Measurements from ENCODE around the gene RGMB.

Gene RGMB

DNA sequence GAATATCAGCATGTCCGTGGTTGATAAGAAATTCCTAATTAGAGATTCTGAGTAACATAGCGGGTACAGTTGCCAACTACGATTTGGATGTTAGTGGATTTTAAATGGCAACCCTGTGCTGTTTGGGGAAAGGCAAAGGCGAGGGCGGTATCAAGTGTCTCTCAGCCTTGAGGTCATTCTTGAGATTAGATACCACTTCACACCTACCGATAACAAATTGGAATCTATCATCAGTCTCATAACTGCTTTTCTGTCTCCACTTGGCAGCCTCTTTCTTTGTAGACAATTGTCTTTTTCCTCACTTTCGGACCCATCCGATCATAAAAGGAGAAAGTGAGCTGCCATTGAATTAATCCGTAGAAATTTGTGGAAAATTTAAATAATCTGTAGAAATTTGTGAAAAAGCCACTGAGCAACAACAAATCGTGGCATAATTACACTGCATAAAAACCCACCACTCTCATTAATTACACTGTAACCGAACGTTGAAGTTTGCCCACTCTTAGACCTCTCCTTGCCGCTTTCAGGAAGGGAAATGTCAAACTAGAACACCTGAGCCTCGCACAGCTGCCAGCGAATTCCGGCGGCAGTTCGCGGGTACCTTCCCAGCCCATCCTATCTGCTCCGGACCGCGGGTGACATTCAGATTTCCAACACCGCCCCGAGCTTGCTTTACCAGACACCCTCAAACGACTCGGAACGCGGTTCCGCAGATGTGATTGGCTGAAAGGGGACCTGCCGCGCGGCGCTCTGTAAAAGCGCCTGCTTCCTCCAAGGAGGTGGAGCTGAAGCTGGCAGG is 849 bp upstream of the RGMB start:
- TF ChIP-seq, protein P1, sequence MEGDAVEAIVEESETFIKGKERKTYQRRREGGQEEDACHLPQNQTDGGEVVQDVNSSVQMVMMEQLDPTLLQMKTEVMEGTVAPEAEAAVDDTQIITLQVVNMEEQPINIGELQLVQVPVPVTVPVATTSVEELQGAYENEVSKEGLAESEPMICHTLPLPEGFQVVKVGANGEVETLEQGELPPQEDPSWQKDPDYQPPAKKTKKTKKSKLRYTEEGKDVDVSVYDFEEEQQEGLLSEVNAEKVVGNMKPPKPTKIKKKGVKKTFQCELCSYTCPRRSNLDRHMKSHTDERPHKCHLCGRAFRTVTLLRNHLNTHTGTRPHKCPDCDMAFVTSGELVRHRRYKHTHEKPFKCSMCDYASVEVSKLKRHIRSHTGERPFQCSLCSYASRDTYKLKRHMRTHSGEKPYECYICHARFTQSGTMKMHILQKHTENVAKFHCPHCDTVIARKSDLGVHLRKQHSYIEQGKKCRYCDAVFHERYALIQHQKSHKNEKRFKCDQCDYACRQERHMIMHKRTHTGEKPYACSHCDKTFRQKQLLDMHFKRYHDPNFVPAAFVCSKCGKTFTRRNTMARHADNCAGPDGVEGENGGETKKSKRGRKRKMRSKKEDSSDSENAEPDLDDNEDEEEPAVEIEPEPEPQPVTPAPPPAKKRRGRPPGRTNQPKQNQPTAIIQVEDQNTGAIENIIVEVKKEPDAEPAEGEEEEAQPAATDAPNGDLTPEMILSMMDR (IDR thresholded peaks at IDR 0.05; ENCODE audit: control insufficient read depth, insufficient read depth, low read depth, low read length, missing control alignments): no peak
- no peak for DNase-seq (ENCODE audit: low read depth)
- H3K4me3 ChIP-seq (ENCODE audit: control insufficient read depth, low read depth, low read length): peak overlapping the region; percentile 97

DNA sequence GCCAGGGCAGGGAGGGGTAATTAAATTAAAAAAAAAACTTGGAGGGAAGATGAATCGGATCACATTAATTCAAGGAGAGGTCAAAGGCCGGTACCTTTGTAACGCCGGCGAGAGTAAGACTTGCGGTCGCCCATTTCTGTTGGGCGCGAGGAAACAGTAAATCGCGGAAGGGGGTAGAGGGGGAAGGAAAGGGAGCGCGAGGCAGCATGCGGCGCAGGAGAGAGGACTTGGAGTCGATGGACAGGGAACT is 324 bp upstream of the RGMB start:
- H3K4me3 ChIP-seq (ENCODE audit: control insufficient read depth, low read depth, low read length): peak overlapping the region; percentile 97
- TF ChIP-seq, protein P1 (IDR thresholded peaks at IDR 0.05; ENCODE audit: control insufficient read depth, insufficient read depth, low read depth, low read length, missing control alignments): no peak
- DNase-seq (ENCODE audit: low read depth): no peak

DNA sequence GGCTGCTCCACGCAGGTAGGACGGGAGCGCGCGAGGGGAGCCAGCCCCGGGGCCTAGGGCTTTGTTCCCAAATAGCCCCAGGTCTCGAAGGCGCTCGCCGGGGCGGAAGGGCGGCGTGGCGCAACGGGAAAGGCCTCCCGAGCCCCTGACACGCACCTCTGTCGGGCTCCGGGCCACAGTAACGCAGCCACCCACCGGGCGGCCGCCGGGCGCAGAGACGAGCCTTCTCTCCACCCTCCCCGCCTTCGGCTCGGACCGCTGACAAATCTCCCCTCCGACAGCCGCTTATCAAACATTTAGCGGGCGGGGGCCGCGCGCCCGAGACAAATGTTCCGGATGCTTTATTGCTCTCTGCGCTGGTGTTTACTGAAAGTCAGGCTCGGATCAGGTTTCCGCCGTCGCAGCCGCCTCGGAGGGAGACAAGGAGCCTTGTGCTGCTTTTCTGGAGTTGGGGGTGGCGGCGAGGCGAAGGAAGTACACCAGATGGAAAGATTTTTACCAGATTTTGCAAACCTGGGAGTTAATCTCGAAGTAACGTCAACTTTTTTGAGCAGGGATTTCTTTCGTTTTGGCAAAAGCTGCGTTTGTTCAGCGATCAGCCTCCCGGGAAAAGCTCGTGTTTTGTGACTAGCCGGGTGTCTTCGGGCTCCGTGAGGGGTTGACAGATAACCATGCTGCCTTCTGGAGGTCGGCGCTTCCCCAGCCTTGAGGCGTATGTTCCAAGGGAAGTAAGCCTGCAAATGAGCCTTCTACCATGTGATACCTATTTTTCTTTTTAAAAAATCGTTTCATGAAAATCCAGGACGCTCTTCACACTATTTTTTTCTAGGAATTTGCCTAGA is 950 bp downstream of the RGMB start:
- no peak for DNase-seq (ENCODE audit: low read depth)
- TF ChIP-seq, protein P1 (IDR thresholded peaks at IDR 0.05; ENCODE audit: control insufficient read depth, insufficient read depth, low read depth, low read length, missing control alignments): no peak

DNA sequence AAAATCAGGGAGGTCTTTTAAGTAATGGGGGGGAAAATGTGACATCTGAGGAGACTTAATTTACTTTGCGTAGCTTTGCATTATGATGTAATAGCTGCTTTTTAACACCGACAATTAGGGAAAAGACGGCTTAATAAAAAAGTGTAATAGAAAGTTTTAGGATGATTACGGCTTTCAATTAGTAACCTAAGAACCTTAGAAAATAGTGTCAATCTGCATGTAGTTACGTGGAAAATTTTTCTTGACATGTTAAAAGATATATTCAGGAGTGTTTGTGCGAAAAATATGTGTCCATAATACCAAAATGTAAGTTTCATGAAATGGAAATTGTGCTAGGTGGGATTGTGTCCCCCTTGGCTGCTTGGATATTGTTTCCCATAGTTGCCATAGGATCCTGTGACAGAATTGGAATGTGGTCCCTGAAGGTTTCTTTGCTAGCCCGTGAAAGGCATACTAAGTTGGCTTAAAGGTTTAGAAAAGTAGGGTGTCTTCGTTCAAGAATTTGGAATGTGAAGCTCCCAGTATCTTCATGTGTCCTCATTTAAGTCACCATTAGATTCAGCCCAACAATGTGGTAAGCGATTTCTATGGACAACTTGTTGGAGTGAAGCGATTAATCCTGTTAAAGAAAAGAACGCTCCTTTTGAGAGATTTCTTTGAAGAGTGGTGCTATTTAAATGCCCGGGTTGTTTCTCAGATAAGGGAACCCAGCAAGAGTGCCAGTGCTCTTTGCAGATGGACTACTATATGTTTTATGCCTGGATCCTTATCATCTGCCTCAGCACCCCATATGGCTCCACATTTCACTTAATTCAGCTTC is 2.0 kb downstream of the RGMB start:
- TF ChIP-seq, protein P1 (IDR thresholded peaks at IDR 0.05; ENCODE audit: control insufficient read depth, insufficient read depth, low read depth, low read length, missing control alignments): no peak
- H3K4me3 ChIP-seq (ENCODE audit: control insufficient read depth, low read depth, low read length): peak overlapping the region; percentile 66
- DNase-seq (ENCODE audit: low read depth): no peak

More for the DNA sequence above, 950 bp downstream of the RGMB start:
- H3K4me3 ChIP-seq (ENCODE audit: control insufficient read depth, low read depth, low read length): peak overlapping the region; percentile 66

DNA sequence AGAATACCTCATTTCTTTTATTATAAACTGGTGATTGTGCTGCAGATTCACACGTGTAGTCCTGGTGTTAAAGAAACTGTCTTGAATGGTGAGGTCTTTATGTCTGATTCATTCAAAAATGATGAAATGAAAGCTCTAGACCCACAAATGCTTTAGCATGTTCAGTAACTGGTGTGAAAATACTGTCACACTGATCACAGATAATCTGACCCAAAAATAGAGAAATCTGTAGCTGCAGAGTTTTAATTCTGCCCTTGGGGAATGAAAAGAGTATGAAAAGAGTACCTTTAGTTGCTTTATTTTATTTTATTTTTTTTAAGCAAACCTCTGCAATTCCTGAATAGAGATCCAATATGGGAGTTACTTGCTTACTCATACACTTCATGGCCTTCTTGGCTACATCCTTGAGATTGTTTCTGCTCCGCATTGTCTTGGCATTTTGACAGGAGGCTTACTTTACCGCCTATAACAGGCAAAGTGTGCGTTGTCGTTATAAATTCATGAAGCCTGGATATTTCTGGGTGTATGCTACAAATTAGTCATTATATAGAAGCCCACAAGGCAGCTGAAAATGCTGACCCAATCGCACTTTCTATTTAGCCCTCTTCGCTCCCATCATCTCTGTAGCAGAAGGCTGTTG is 2.7 kb downstream of the RGMB start:
- H3K4me3 ChIP-seq (ENCODE audit: control insufficient read depth, low read depth, low read length): peak overlapping the region; percentile 66
- DNase-seq (ENCODE audit: low read depth): no peak
- TF ChIP-seq, protein P1 (IDR thresholded peaks at IDR 0.05; ENCODE audit: control insufficient read depth, insufficient read depth, low read depth, low read length, missing control alignments): no peak

DNA sequence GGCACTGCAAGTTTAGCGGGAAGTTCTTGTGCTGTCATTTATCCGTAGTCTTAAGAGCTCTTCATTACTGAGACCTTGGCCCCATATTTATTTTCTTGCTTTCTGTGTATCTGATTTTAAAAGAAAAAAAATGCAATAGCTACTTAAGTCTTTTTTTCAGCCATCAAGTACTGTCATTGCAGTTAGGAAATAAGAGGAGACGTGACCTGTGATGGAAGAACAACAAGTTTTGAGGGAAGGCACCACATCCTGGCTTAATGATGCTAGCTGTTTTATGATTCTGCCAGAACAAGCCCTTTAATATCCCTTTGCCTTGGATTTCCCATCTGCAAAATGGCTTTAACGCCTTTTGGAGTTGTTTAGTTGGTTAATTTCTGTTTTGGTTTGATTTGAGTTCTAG is 3.8 kb downstream of the RGMB start:
- no peak for DNase-seq (ENCODE audit: low read depth)
- TF ChIP-seq, protein P1 (IDR thresholded peaks at IDR 0.05; ENCODE audit: control insufficient read depth, insufficient read depth, low read depth, low read length, missing control alignments): no peak
- no peak overlapping the region for H3K4me3 ChIP-seq (ENCODE audit: control insufficient read depth, low read depth, low read length)
